Stimulated activated CD4-positive, alpha-beta T cell treated with anti-CD3 and anti-CD28 coated beads, Interleukin-4, amount 100 ng/mL, for 4 hours (primary cell): ENCODE data around the gene ZNF154.
"Not testable (repeated sequence)": the region's sequence is repeated elsewhere in the genome, so short reads cannot be mapped to it uniquely, and the experiment has no call there.

Experiments used
- DNase-seq, 2 experiments: peaks; one replicate each; pipeline ENCODE4 v3.0.0-alpha.2; 2020

ZNF154 gene

DNA sequence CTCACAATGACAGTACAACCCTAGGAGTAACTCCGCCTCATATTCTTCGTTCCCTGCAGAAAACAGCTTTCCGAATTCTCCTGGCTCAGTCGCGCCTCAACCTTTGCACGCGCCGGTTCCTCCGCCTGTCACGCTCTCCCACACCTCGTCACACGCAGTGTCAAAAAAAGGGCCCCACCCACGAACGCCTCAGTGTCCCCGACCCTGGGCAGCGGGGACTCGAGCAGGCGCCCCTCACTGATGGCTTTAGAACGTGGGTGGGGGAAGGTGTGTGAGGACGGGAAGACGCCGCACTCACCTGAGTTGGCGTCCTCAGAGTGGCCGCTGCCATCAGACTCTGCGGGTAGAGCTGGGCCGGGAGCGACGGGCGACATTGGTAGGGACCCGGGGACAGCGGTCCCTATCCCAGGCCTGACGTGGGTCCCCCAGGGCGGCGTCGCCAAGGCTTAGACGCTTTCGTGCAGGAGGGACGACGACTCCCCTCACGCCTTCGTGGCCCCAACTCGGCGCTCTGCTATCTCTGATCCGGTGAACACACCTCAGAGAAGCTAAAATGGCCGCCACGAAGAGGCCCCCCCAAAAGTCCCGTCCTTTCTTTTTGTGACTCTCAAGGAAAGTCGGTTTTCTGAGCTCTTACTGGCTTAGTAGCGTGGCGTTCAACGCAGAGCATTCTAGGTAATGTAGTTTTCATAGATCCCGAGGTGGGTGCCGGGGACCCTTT, at the start of gene ZNF154:
Gene ZNF154, minus strand, starts transcription at position 564 of the 721 bp plus-strand sequence. Its CDS starts 233 bp downstream, at position 331.
- peak; percentile 6 to 28 for DNase-seq

DNA sequence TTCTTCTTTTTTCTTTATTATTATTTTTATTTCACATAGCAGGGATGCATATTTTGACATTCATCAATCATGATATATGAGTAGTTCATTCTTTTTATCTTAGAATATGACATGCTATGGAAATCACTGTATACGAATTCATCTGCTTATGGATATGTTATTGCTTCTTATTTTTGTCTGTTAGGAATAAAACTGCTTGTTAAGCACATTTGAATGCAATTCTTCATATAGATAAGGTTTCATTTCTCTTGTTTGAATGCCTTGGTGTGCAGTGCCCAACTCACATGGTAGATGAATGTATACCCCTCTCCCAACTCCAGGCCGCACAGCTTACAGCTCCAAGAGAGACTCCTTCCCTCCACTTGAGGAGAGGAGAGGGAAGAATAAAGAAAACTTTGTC, 48.9 kb upstream of the ZNF154 start:
- no peak for DNase-seq

DNA sequence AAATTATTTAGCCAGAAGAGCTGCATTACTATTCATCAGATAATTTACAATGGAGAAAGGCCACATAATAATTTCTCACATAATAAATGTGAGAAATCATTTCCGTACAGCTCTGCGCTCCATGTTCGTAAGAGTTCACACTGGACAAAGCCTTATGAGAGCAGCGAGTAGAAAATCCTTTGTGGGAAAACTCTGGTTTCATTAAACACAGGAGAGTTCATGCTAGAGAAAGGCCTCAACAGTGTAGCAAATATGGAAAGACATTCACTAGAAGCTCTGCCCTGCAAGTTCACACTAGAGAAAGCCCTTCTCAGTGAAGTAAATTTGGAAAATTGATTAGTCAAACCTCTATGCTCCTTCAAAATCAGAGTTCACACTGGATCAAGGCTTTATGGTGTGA, 46.0 kb upstream of the ZNF154 start:
- DNase-seq: no peak

DNA sequence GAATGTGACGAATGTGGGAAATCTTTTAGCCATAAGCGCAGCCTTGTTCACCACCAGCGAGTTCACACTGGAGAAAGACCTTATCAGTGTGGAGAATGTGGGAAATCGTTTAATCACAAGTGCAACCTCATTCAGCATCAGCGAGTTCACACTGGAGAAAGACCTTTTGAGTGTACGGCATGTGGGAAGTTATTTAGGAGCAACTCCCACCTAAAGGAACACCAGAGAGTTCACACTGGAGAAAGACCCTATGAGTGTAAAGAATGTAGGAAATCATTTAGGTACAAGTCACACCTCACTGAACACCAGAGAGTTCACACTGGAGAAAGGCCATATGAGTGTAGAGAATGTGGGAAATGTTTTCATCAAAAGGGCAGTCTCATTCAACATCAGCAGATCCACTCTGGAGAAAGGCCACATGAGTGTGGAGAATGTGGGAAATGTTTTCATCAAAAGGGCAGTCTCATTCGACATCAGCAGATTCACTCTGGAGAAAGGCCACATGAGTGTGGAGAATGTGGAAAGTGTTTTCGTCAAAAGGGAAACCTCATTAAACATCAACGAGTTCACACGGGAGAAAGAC, 45.2 kb upstream of the ZNF154 start:
- DNase-seq: no peak

DNA sequence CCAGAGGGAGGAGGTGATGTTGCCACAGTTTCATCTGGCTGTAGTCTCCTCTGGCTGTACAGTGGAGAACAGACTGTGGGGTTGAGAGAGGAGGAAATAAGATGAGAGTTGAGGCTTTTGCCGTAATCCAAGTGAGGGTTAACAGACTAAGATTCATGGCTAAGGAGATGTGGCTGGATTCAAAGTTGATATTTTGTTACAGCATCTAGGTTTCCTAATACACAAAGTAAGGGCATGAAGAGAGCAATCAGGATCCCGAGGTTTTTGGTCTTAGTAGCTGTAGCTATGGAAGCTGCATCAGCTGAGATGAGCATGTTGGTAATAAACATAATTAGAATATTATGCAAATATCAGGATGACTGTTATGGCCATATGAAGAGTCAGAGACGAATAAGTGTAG, 39.0 kb upstream of the ZNF154 start:
- no peak for DNase-seq

DNA sequence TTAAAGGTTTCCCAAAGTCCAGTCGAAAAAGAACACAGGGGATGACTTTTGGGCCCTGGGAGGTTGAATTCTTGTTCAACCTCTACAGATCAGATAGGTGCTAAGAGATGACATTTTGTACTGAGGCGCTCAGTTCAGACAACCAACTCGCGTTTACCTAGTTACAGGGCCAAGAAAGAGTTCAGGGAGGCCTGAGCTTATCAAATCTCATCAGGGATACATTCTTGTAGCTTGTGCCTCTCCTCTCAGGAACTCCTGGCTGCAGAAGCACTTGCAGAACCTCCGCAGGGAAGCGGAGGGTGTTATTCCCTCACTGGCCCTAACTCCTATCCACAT, 38.4 kb upstream of the ZNF154 start:
- DNase-seq: no peak

DNA sequence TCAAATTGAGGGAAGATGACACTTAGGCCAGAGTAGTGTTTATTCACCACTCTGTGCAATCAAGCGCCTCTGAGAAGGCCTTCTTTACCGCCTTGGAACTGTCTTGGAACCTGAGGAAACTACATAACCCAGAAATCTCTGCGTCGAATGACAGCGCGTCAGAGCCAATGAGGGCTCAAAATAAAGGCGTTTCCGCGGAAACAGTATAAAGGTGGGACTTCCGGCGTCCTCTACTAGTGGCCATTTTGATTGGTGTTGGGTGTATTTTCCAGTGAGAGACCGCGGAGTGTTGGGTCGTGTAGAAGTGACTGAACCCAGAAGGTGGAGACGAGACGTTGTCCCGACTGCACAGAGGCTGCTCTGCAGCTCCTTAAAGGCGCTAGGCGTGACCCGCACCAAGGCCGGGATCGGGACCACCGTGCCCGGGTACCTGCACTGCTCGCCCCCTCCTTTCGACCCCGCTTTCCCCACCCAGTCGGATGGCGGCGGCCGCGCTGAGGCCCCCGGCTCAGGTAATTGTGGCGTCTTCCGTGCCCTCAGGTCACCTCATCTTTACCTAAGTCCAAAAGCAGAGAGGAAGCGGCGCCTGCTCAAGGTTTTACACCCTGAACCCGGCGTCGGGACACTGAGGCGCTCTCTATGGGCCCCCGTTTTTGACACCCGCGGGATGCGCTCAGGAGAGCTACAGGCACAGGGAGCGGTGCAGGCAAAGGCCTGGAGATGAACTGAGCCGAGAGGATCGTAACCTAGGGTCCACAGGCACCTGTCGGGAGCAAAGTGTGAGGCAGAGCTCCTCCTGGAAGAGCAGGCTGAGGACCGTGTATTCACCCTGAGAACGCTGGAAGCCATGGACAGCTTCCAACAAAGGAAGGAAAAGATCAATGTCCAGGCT, 37.8 kb upstream of the ZNF154 start, which contains the start of gene ZNF776:
Gene ZNF776, plus strand, starts transcription at position 236 of the 892 bp plus-strand sequence. Its CDS starts 244 bp downstream, at position 480.
- peak; percentile 63 to 83 for DNase-seq

DNA sequence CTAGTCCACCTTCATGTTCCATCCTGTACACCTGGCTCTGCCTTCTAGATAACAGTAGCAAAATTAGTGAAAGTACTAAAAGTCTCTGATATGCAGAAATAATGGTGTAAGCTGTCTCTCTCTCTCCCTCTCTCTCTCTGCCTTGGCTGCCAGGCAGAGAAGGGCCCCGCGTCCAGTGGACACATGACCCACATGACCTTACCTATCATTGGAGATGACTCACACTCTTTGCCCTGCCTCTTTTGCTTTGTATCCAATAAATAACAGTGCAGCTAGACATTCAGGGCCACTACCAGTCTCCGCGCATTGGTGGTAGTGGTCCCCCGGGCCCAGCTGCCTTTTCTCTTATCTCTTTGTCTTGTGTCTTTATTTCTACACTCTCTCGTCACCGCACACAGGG, 29.8 kb upstream of the ZNF154 start:
- not testable (repeated sequence) for DNase-seq

DNA sequence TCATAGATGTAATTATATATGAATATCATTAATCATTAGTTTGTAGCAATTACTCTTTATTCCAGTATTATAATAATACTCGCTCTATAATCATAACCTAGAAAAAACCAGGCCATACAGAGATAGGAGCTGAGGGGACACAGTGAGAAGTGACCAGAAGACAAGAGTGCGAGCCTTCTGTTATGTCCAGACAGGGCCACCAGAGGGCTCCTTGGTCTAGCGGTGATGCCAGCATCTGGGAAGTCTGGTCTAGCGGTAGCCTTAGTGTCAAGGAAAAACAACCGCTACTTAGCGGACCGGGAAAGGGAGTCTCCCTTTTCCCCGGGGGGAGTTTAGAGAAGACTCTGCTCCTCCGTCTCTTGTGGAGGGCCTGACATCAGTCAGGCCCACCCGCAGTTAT, 29.3 kb upstream of the ZNF154 start:
- DNase-seq: peak; percentile 23 to 27

DNA sequence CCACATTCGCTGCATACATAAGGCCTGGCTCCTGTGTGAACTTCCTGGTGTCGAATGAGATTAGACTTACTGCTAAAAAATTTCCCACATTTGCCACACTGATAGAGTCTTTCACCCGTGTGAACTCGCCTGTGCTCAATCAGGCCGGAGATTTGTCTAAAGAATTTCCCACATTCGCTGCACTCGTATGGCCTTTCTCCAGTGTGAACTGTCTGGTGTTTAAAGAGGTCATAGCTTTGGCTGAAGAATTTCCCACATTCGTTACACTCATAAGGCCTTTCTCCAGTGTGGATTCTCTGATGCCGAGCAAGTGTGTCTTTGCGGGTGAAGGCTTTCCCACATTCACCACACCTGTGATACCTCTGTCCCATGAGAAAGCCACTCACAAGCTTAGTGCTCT, 11.9 kb upstream of the ZNF154 start:
- no peak for DNase-seq

DNA sequence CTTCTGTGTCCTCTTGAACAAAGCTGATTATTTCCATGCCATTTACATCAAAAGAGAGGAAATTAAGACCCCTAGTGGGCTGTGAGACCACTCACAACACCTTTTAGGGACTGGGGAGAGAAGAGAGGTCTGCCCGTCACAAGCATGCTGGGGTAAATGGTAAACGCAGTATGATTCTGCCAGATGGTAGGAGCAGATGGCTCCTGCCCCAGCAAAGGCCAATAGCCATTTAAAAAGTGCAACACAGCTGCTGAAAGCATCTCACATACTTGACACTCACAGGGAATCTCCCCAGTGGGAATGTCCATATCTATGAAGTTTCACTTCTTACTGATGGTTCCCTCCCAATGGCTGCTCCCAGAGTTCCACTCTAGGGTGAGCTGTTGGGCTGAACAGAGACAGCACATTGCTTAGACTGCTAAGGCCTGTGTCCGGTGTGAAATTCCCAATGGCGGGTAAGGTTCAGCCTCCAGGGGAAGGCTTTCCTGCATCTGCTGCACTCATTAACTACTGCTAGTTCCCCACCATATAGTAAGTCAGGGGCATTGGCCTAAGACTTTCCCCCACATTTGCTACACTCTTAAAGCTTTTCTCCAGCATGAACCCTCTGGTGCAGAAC, 11.0 kb upstream of the ZNF154 start:
- DNase-seq: no peak

DNA sequence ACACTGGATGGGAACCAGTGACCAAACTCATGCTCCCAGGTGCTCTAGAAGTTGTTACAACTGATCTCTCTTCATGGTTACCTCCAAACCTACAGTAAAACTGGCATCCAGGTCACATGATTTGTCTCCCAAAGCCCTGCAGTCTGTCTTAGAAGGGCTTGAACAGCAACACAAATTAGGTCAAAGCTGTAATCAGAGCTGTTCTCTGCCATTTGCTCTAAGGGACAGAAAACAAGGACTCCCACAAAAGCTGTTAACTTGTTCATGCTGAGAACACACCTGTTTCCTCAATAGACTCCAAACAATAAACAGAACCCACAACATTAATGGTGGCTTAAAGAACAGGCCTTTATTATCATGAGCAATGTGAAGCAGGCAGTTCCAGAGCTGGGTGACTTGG, 10.4 kb upstream of the ZNF154 start:
- DNase-seq: no peak

DNA sequence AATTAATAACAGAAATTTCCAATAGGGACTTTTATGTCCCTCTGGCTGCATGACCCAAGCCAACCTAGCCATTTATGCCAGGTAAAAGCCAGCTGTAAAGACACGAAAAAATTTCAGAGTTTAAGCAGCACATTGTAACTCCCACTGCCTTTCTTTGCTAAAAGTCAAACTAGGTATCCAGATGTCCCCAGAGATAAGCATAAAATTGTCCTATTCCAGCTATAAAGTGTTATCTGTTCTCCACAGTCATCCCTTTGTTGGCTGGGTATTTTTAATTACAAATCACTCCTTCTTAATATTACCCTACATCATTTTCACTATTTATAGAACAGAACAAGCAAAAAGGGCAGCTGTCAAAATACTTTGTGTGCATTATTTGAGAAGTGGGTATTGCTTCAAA, 3.2 kb upstream of the ZNF154 start:
- DNase-seq: no peak

DNA sequence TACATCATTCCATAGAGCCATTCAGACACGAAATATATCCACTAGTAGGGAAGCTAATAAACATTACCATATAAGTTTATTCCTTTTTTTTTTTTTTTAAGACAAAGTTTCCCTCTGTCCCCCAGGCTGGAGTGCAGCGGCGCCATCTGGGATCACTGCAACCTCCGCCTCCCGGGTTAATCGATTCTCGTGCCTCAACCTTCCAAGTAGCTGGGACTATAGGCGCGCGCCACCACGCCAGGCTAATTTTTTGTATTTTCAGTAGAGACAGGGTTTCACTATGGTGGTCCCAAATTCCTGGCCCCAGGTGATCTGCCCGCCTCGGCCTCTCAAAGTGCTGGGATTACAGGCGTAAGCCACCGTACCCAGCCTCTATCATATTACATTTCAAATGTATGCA, 612 bp upstream of the ZNF154 start:
- no peak for DNase-seq

DNA sequence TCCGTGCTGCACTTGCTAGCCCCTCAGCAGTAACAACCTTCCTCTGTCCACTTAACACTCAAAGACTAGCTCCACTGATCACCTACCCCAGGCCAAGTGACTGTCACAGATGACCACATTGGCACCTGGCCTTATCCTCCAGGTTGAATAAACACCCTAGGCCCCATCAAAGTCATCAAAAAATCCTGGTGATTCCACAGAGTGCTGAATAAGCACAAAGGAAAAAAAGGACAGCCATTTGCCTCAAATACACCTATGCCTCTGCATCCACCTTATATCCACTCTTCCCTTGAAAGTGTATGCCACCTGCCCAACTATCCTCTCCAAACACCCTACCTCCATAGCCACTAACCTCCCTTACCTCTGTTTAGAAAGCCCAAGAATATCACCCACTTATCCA, 2.7 kb downstream of the ZNF154 start:
- no peak for DNase-seq

DNA sequence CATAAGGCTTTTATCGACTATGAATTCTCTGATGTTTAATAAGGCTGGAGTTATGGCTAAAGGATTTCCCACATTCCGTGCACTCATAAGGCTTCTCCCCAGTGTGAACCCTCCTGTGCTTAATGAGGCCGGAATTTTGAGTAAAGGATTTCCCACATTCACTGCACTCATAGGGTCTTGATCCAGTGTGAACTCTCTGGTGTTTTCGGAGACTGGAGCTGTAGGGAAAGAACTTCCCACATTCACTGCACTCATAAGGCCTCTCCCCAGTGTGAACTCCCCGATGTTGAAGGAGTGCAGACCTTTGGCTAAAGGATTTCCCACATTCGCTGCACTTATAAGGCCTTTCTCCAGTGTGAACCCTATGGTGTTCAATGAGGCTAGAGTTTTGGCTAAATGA, 7.4 kb downstream of the ZNF154 start:
- no peak for DNase-seq

DNA sequence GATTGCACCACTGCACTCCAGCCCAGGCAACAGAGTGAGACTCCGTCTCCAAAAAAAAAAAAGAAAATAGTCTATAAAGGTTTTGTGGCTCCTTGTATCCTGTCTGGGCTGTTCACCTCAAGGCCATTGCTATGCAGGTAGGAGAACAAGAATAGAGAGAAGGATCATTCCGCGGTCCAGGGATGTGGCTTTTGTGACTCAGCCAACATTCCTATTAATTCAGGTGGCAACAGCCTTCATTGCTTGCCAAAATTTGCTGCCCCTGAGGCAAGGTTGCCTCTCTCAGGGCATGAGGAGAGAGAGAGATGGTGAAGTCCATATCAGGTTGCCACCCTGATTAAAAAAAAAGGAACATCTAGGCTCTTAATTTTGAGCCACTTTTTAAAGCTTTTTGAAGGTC, 19.3 kb downstream of the ZNF154 start:
- no peak for DNase-seq

DNA sequence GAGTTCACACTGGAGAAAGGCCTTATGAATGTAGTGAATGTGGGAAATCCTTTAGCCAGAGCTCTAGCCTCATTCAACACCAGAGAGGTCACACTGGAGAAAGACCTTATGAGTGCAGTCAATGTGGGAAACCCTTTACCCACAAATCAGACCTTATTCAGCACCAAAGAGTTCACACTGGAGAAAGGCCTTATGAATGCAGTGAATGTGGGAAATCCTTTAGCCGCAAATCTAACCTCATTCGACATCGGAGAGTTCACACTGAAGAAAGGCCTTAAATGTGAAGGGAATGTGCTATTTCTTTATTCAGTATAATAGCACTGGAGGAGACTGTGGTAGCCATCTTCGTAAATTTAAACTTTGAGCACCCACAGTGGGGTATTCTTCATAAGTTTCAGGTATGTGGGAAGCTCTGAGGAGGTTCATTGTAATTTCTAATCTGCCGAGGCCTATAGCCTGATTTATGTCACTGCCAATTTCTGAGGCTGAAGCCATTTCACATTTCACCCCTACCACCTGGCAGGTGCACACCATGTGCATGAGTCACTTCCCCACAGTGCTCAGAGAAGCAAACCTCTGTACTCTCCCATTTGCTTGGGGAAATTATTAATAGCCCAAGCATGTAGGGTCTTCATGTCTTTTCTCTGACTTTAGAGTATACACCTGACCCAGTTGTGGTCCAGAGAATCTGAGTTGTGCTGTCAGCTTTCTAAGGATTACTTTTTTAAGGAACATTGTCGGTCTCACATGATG, 20.8 kb downstream of the ZNF154 start:
- no peak for DNase-seq

DNA sequence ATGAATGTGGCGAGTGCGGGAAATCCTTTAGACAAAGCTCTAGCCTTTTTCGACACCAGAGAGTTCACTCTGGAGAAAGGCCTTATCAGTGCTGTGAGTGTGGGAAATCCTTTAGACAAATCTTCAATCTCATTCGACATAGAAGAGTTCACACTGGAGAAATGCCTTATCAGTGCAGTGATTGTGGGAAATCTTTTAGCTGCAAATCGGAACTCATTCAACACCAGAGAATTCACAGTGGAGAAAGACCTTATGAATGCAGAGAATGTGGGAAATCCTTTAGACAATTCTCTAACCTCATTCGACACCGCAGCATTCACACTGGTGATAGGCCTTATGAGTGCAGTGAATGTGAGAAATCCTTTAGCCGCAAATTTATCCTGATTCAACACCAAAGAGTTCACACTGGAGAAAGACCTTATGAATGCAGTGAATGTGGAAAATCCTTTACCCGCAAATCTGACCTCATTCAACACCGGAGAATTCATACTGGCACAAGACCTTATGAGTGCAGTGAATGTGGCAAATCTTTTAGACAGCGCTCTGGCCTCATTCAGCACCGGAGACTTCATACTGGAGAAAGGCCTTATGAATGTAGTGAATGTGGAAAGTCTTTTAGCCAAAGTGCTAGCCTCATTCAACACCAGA, 21.5 kb downstream of the ZNF154 start:
- DNase-seq: no peak

DNA sequence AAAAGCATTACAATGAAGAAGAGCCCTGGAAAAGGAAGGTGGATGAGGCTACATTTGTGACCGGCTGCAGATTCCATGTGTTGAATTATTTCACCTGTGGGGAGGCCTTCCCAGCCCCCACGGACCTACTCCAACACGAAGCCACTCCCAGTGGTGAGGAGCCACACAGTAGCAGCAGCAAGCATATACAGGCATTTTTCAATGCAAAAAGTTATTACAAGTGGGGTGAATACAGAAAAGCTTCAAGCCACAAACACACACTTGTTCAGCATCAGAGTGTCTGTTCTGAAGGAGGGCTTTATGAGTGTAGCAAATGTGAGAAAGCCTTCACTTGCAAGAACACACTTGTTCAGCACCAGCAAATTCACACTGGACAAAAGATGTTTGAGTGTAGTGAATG, 22.3 kb downstream of the ZNF154 start:
- no peak for DNase-seq

DNA sequence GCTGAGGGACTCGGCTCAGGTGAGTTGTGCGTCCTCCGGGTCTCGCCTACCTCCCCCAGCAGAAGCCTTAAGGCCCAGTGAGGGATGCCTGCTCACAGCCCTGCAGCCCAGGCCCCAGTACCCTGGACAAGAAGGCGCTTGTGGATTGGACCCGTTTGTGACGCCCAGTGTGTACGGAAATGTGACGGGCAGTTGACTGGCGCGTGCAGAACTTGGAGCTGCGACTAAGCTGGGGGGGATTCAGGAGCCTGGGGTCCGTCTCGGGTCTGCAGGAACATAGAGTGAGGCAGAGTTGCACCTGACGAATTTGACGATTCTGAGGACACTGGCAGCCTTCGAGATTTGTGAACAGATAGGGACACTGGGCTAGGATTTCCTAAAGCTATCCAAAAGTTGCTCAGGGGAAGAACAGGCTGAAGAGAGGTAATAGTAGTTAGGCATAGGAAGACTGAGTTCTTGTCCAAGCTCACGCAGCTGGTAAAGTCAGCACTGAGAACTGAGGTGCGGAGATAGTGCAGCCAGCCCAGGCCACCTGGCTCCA, 26.7 kb downstream of the ZNF154 start:
- DNase-seq: no peak

DNA sequence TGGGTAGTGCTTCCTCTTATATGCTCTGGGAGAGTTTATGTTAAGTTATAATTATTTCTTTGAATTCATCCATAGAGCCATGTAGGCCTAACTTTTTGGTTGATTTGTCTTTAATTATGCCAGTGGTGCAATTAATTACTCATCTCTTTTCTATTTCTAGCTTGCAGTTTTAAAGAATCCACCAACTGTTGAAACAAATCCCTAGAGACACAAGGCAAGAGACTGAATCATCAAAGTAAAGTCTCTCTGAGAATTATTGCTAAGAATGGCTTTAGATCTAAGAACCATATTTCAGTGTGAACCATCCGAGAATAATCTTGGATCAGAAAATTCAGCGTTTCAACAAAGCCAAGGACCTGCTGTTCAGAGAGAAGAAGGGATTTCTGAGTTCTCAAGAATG, 33.1 kb downstream of the ZNF154 start:
- no peak for DNase-seq
